NCI-H2081 (cell line): ENCODE measurements around the gene KATNB1.
"Not testable (repeated sequence)": the region's sequence is repeated elsewhere in the genome, so short reads cannot be mapped to it uniquely, and the experiment has no call there.

Source experiments
- DNase-seq, 2 experiments: peaks; one replicate each; lab custom pipeline; 2025; lab: John Stamatoyannopoulos, UW

KATNB1 gene

GRCh38 chr16:57700781-57701551, 34.6 kb upstream of the KATNB1 start:
- DNase-seq: no peak

GRCh38 chr16:57701759-57702371, 33.7 kb upstream of the KATNB1 start:
- no peak for DNase-seq

- DNase-seq: no peak
Observed at GRCh38 chr16:57703416-57704010, 32.1 kb upstream of the KATNB1 start.

- DNase-seq: no peak
Observed at GRCh38 chr16:57704011-57704904, 31.3 kb upstream of the KATNB1 start.

- DNase-seq: no peak
Observed at GRCh38 chr16:57704905-57705852, 30.4 kb upstream of the KATNB1 start.

GRCh38 chr16:57706717-57707116, 28.9 kb upstream of the KATNB1 start:
- DNase-seq: no peak

GRCh38 chr16:57707331-57707730, 28.2 kb upstream of the KATNB1 start:
- no peak for DNase-seq

- DNase-seq: no peak
Observed at GRCh38 chr16:57708168-57708567, 27.4 kb upstream of the KATNB1 start.

- DNase-seq: no peak
Observed at GRCh38 chr16:57709663-57710062, 25.9 kb upstream of the KATNB1 start.

- DNase-seq: no peak
Observed at GRCh38 chr16:57711346-57711745, 24.2 kb upstream of the KATNB1 start.

GRCh38 chr16:57711993-57712392, 23.6 kb upstream of the KATNB1 start:
- no peak for DNase-seq

- not testable (repeated sequence) for DNase-seq
Observed at GRCh38 chr16:57712569-57712968, 23.0 kb upstream of the KATNB1 start.

- DNase-seq: no peak
Observed at GRCh38 chr16:57713596-57713995, 22.0 kb upstream of the KATNB1 start.

GRCh38 chr16:57714047-57714446, 21.5 kb upstream of the KATNB1 start:
- no peak for DNase-seq

GRCh38 chr16:57720142-57720575, 15.4 kb upstream of the KATNB1 start:
- no peak for DNase-seq

GRCh38 chr16:57721356-57722209, 14.0 kb upstream of the KATNB1 start:
- DNase-seq: no peak

- no peak for DNase-seq
Observed at GRCh38 chr16:57722210-57722499, 13.4 kb upstream of the KATNB1 start.

- DNase-seq: no peak
Observed at GRCh38 chr16:57722651-57723050, 12.9 kb upstream of the KATNB1 start.

GRCh38 chr16:57723170-57723569, 12.4 kb upstream of the KATNB1 start:
- no peak for DNase-seq

GRCh38 chr16:57724531-57724930, 11.0 kb upstream of the KATNB1 start:
- no peak for DNase-seq
